OCI-LY7 (cell line): ENCODE measurements around the gene ANKRD22. TPM values are rescaled to one million over a fixed set of nuclear protein-coding genes. Genes with fewer than 3 reads are reported as not detected.

Experiments
- BruUV-seq: library from RNA; stranded (reverse); fragments of 400-500 nt; replicated peaks from 2 replicates; lab custom pipeline; 2021; lab: Mats Ljungman, UMichigan
- CTCF ChIA-PET: fragments of 300-600 bp; sonication (Branson Sonifier 250); formaldehyde crosslinking; loops from one replicate; lab custom pipeline; 2022; ENCODE audit warnings: antibody characterized with exemption; ENCODE audit not compliant: unreplicated experiment; lab: Charles Lee
- POLR2A ChIA-PET: fragments of 300-600 bp; sonication (Branson Sonifier 250); formaldehyde crosslinking; loops from one replicate; lab custom pipeline; 2022; ENCODE audit warnings: antibody characterized with exemption; lab: Charles Lee
- DNase-seq: peaks from one replicate; pipeline ENCODE4 v3.0.0-alpha.2; 2015; ENCODE audit warnings: low spot score
- H2AFZ ChIP-seq: fragments of 200-600 bp; sonication (generic), shearing (Covaris generic); 2 replicates; pipeline ENCODE4 v1.6.1; 2014; ENCODE audit warnings: mild to moderate bottlenecking, antibody characterized with exemption, low read length, moderate library complexity
- H3K27ac ChIP-seq: fragments of 200-600 bp; sonication (generic); 2 replicates; pipeline ENCODE4 v1.5.1; 2014; ENCODE audit warnings: mixed run types, low read depth, mild to moderate bottlenecking, moderate library complexity, low read length, inconsistent platforms; ENCODE audit not compliant: poor library complexity, severe bottlenecking
- H3K36me3 ChIP-seq: fragments of 200-600 bp; sonication (generic); 2 replicates; pipeline ENCODE4 v1.6.1; 2014; ENCODE audit warnings: mild to moderate bottlenecking, antibody characterized with exemption, low read length, moderate library complexity, mixed read lengths; ENCODE audit not compliant: insufficient read depth
- H3K4me1 ChIP-seq: fragments of 200-600 bp; sonication (generic); 2 replicates; pipeline ENCODE4 v1.5.1; 2014; ENCODE audit warnings: mild to moderate bottlenecking, low read length; ENCODE audit not compliant: insufficient read depth, poor library complexity, severe bottlenecking
- H3K4me2 ChIP-seq: fragments of 200-600 bp; sonication (generic); 2 replicates; pipeline ENCODE4 v1.6.1; 2014; ENCODE audit warnings: mild to moderate bottlenecking, low read length
- H3K4me3 ChIP-seq: fragments of 200-600 bp; sonication (generic); 2 replicates; pipeline ENCODE4 v1.5.1; 2014; ENCODE audit warnings: mild to moderate bottlenecking, low read depth, low read length; ENCODE audit not compliant: poor library complexity, severe bottlenecking
- H3K79me2 ChIP-seq: fragments of 200-600 bp; sonication (generic); 2 replicates; pipeline ENCODE4 v1.6.1; 2016; ENCODE audit warnings: low read depth, mild to moderate bottlenecking, low read length, moderate library complexity, mixed read lengths; ENCODE audit not compliant: insufficient read depth
- H3K9me2 ChIP-seq: fragments of 200-600 bp; sonication (generic); 2 replicates; pipeline ENCODE4 v1.6.1; 2016; ENCODE audit warnings: mild to moderate bottlenecking, low read length, mixed read lengths; ENCODE audit not compliant: insufficient read depth
- H3K9me3 ChIP-seq: fragments of 200-600 bp; sonication (generic); 2 replicates; pipeline ENCODE4 v1.6.1; 2014; ENCODE audit warnings: mild to moderate bottlenecking, mixed run types, low read length, mixed read lengths
- H4K20me1 ChIP-seq: fragments of 200-600 bp; sonication (generic); 2 replicates; pipeline ENCODE4 v1.6.1; 2014; ENCODE audit warnings: mild to moderate bottlenecking, antibody characterized with exemption, low read length, moderate library complexity, mixed read lengths; ENCODE audit not compliant: insufficient read depth
- EZH2phosphoT487 ChIP-seq: fragments of 200-600 bp; sonication (generic); IDR thresholded peaks from 2 replicates; pipeline ENCODE4 v1.6.1; 2018; ENCODE audit warnings: low read depth, borderline replicate concordance, mild to moderate bottlenecking, mixed run types, antibody characterized with exemption, low read length, moderate library complexity, mixed read lengths
- intact Hi-C: fragments of 100-400 bp; cut with micrococcal nuclease; formaldehyde crosslinking; loops from one replicate; pipeline ENCODE4 v1.10.0; 2022; ENCODE audit not compliant: unreplicated experiment
- total RNA-seq, 2 experiments: library from RNA; depleted of rRNA in 1 of 2; stranded (reverse); fragments of >200 nt in 1 of 2; shearing (Covaris generic) in 1 of 2; gene quantifications; 2 replicates each; pipeline ENCODE4 v1.2.3, GENCODE V29; 2014 to 2022
- TF ChIP-seq, protein P1 (sequence below): fragments of 200-600 bp; sonication (generic); conservative IDR thresholded peaks from 2 replicates; pipeline ENCODE4 v1.5.1; 2014; ENCODE audit warnings: mild to moderate bottlenecking, antibody characterized with exemption, low read length, moderate library complexity, mixed read lengths

The ANKRD22 gene
- total RNA-seq, 2 experiments from 2014 or later = not detected

DNA sequence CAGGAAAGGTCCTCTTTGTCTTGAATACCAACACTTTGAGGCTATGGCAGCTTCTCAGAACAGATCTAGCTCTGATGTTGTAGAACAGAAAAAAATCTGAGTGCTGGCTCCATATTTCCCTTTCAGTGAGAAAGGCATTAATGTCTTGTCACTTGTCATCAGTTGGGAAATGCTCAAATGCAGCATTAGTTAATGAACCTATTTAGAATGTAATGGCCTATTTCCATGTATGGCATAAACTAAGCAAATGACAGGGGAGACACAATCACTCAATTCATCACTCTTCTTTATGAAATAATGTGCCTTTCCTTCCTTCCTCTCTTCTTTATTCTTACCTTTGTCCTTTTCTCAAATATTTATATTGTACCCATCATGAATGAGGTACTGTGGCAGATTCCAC is 23.4 kb upstream of the ANKRD22 start:
- Histone ChIP-seq H3K79me2 (no peaks in the 10 kb centered on the region), H2AFZ (no peak overlapping the region), H3K4me3 (no peak overlapping the region), H3K9me2 (no peaks in the 10 kb centered on the region), H3K9me3 (no peaks in the 10 kb centered on the region), H4K20me1 (no peaks in the 10 kb centered on the region), H3K36me3 (no peaks in the 10 kb centered on the region), H3K4me2 (no peak overlapping the region), H3K4me1 (peaks cover 31% of the 10 kb centered on the region), H3K27ac (no peak overlapping the region)
- POLR2A ChIA-PET = interaction anchor here (0.9 kb wide), 1 partner anchor 35 kb away, joined by 3 read pairs; no protein-coding TSS in a partner anchor
- BruUV-seq = no TSS peak
- CTCF ChIA-PET = no interaction called here
- no peak for DNase-seq
- intact Hi-C loops = no loop called here
- TF ChIP-seq EZH2phosphoT487 = no peak
- TF ChIP-seq, protein P1, sequence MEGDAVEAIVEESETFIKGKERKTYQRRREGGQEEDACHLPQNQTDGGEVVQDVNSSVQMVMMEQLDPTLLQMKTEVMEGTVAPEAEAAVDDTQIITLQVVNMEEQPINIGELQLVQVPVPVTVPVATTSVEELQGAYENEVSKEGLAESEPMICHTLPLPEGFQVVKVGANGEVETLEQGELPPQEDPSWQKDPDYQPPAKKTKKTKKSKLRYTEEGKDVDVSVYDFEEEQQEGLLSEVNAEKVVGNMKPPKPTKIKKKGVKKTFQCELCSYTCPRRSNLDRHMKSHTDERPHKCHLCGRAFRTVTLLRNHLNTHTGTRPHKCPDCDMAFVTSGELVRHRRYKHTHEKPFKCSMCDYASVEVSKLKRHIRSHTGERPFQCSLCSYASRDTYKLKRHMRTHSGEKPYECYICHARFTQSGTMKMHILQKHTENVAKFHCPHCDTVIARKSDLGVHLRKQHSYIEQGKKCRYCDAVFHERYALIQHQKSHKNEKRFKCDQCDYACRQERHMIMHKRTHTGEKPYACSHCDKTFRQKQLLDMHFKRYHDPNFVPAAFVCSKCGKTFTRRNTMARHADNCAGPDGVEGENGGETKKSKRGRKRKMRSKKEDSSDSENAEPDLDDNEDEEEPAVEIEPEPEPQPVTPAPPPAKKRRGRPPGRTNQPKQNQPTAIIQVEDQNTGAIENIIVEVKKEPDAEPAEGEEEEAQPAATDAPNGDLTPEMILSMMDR = no peak

DNA sequence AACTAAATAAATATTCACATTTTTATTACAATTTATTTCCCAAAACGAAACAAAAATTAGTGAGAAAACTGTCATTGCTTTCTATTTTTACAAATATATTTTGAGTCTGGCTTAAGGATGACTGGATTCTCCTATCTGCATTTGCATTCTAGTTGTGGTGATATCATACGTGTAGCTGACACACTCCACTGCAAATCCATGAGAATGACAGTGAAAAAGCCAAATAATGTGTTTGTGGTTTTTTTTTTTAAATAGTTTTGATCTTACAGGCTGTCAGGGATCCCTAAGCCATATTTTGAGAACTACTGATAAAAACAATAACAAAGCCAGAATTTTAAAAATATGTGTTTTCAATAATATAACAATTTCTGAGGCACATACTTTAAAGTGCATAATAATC is 22.6 kb upstream of the ANKRD22 start:
- no peak overlapping the region for H3K4me3 ChIP-seq
- no peak overlapping the region for H3K4me2 ChIP-seq
- no peak overlapping the region for H2AFZ ChIP-seq
- no peaks in the 10 kb centered on the region for H4K20me1 ChIP-seq
- H3K27ac ChIP-seq = no peak overlapping the region
- ChIA-PET POLR2A (no interaction called here), CTCF (no interaction called here)
- H3K9me3 ChIP-seq = no peaks in the 10 kb centered on the region
- H3K36me3 ChIP-seq = no peaks in the 10 kb centered on the region
- no peaks in the 10 kb centered on the region for H3K9me2 ChIP-seq
- no peak for DNase-seq
- no TSS peak for BruUV-seq
- peaks cover 24% of the 10 kb centered on the region for H3K4me1 ChIP-seq
- intact Hi-C loops = no loop called here
- TF ChIP-seq EZH2phosphoT487 = no peak
- TF ChIP-seq, protein P1 = no peak
- H3K79me2 ChIP-seq = no peaks in the 10 kb centered on the region

DNA sequence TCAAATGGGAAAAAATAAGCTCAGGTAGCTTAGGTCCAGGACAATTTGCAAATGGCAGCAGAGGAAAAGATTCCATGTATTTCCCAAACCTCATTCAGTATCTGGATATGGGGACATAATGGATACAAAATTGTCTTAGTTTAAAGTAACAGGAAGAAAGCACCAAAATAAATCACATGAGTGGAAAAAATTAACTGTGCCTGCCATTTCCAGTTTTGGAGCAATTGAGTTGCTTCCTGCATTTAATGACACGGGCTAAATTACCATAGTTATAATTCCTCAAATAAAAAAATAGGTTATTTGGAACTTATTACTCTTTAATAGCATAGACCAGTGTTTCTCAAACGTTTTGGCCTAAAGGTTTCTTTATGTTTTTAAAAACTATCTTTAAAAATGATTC is 22.1 kb upstream of the ANKRD22 start:
- no peaks in the 10 kb centered on the region for H3K36me3 ChIP-seq
- no peaks in the 10 kb centered on the region for H3K9me3 ChIP-seq
- TF ChIP-seq, protein P1 = no peak
- TF ChIP-seq EZH2phosphoT487 = no peak
- H3K4me1 ChIP-seq = peaks cover 19% of the 10 kb centered on the region
- no peak for DNase-seq
- H3K9me2 ChIP-seq = no peaks in the 10 kb centered on the region
- H2AFZ ChIP-seq = no peak overlapping the region
- no peak overlapping the region for H3K4me2 ChIP-seq
- no TSS peak for BruUV-seq
- no peaks in the 10 kb centered on the region for H4K20me1 ChIP-seq
- ChIA-PET POLR2A (no interaction called here), CTCF (no interaction called here)
- H3K27ac ChIP-seq = no peak overlapping the region
- no peaks in the 10 kb centered on the region for H3K79me2 ChIP-seq
- intact Hi-C loops = no loop called here
- no peak overlapping the region for H3K4me3 ChIP-seq
